ENCODE data around the gene TRAK1. TPM values are rescaled to one million over a fixed set of nuclear protein-coding genes. Genes with fewer than 3 reads are reported as not detected.

TRAK1 gene
- total RNA-seq, 4 donors from 2014 or later, result 37.4 to 89.5 (median 53.0) TPM

DNA sequence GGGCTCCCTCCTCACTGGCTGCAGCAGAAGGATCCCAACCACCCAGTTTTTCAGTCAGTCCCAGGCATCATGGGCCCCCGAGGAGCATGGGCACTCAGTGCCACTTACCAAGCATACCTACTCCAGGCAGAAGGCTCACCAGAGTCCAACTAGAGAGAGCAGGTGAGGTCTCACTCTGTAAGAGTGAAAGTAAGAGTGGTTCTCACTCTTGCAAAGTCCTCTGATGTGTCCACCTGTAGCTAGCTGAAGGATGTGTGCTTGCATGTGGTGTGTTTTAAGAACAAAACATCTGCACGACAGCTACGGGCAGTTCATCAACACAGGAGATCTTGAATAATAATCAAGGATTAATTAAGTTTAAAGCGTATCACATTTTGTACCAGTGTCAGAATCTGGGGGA is 125.1 kb downstream of the TRAK1 start:
- Histone ChIP-seq H3K27me3 (no peaks in the 10 kb centered on the region), H3K9me3 (no peaks in the 10 kb centered on the region), H3K4me3 (no peak overlapping the region), H3K27ac (no peak overlapping the region), H3K36me3 (peaks cover 0 to 85% of the 10 kb centered on the region in 2 donors), H3K4me1 (peaks cover 0 to 19% (median 0%) of the 10 kb centered on the region in 3 donors)
- no peak for ATAC-seq
- 70 to 89% methylated on average over 3 of the region's 4 CpGs for WGBS, 2 donors (ENCODE audit: low coverage in 1 of 2)
- TF ChIP-seq, protein P1, sequence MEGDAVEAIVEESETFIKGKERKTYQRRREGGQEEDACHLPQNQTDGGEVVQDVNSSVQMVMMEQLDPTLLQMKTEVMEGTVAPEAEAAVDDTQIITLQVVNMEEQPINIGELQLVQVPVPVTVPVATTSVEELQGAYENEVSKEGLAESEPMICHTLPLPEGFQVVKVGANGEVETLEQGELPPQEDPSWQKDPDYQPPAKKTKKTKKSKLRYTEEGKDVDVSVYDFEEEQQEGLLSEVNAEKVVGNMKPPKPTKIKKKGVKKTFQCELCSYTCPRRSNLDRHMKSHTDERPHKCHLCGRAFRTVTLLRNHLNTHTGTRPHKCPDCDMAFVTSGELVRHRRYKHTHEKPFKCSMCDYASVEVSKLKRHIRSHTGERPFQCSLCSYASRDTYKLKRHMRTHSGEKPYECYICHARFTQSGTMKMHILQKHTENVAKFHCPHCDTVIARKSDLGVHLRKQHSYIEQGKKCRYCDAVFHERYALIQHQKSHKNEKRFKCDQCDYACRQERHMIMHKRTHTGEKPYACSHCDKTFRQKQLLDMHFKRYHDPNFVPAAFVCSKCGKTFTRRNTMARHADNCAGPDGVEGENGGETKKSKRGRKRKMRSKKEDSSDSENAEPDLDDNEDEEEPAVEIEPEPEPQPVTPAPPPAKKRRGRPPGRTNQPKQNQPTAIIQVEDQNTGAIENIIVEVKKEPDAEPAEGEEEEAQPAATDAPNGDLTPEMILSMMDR (IDR thresholded peaks at IDR 0.05), result no peak
- TF ChIP-seq EP300 (IDR thresholded peaks at IDR 0.05) (no peak), POLR2A (IDR thresholded peaks at IDR 0.05) (no peak), POLR2AphosphoS5 (IDR thresholded peaks at IDR 0.05) (no peak)

DNA sequence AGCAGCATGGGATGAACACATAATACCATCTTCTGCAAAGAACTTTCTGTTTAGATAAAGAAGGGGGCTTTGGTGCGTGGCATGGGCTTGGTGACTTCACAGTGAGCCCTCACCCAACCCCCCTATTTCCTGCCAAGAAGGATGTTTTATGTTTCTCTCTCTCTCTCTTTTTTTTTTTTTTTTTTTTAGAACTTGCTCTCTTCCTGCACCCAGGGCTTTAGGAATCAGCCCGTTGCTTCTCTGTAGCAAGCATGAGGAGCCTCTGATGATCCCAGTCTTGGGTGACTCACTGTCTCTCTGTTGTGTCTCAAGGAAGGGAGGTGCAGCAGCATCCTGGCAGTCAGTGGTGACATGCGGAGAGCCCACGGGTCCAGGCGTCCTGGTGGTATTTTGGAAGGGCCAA is 125.8 kb downstream of the TRAK1 start:
- H3K27me3 ChIP-seq, result no peaks in the 10 kb centered on the region
- peaks cover 0 to 19% (median 0%) of the 10 kb centered on the region in 3 donors for H3K4me1 ChIP-seq
- TF ChIP-seq POLR2AphosphoS5 (IDR thresholded peaks at IDR 0.05) (no peak), POLR2A (IDR thresholded peaks at IDR 0.05) (no peak), EP300 (IDR thresholded peaks at IDR 0.05) (no peak)
- TF ChIP-seq, protein P1 (IDR thresholded peaks at IDR 0.05), result no peak
- WGBS, 2 donors (ENCODE audit: low coverage in 1 of 2), result 66 to 74% methylated on average over 2 to 4 of the region's 5 CpGs
- no peak for ATAC-seq
- no peak overlapping the region for H3K4me3 ChIP-seq
- H3K36me3 ChIP-seq, result peaks cover 0 to 85% of the 10 kb centered on the region in 2 donors
- no peak overlapping the region for H3K27ac ChIP-seq
- H3K9me3 ChIP-seq, result no peaks in the 10 kb centered on the region

DNA sequence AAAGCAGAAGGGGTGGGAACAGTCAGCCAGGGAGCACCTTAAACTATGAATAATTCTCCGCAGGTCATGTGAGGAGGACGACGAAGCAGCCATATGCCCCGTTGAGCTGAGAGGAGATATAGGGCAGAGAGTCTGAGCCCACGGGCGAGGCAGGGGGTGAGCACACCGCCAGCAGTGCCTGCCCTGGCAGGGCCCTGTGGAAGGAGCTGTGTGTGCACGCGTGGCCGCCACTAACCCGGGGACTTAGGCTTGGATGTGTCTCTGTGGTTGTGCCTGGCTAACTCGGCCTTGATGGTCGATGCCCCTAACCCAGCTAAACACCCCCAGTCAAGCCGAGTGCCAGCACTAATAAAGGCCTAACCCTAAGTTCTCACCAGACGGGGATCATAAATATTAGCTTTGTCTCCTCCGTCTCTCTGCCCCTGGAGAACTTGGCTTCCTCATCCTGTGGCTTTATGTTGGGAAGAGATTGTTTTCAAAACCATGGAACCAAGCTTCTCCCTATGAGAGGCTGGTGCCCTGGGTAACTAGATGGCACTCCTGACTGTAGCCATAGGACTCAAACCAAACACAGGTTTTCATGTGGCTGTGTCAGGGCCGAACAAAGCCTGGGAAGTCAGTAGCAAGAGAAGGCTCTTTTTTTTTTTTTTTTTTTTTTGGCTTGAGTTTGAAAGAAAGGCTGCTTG is 129.4 kb downstream of the TRAK1 start:
- H3K27ac ChIP-seq, result no peak overlapping the region
- peaks cover 0 to 87% of the 10 kb centered on the region in 2 donors for H3K36me3 ChIP-seq
- no peak for ATAC-seq

DNA sequence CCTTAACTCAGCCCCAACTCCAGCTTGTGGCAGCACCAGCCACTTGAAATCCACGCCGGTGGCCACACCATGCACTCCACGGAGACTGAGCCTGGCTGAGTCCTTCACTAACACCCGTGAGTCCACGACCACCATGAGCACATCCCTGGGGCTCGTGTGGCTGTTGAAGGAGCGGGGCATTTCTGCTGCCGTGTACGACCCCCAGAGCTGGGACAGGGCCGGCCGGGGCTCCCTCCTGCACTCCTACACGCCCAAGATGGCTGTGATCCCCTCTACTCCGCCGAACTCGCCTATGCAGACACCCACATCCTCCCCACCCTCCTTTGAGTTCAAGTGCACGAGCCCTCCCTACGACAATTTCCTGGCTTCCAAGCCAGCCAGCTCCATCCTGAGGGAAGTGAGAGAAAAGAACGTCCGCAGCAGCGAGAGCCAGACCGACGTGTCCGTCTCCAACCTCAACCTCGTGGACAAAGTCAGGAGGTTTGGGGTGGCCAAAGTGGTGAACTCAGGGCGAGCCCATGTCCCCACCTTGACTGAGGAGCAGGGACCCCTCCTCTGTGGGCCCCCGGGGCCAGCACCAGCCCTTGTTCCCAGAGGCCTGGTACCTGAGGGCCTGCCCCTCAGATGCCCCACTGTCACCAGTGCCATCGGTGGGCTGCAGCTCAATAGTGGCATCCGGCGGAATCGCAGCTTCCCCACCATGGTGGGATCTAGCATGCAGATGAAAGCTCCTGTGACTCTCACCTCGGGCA is 132.0 kb downstream of the TRAK1 start:
- no peak for ATAC-seq
- WGBS, 2 donors (ENCODE audit: low coverage in 1 of 2), result 94 to 100% methylated on average over 1 to 11 of the region's 31 CpGs

More for the DNA sequence above, 129.4 kb downstream of the TRAK1 start:
- Histone ChIP-seq H3K4me1 (peaks cover 0 to 19% (median 0%) of the 10 kb centered on the region in 3 donors), H3K9me3 (no peaks in the 10 kb centered on the region), H3K27me3 (no peaks in the 10 kb centered on the region), H3K4me3 (no peak overlapping the region)
- TF ChIP-seq POLR2AphosphoS5 (IDR thresholded peaks at IDR 0.05) (no peak), EP300 (IDR thresholded peaks at IDR 0.05) (no peak), POLR2A (IDR thresholded peaks at IDR 0.05) (no peak)
- TF ChIP-seq, protein P1 (IDR thresholded peaks at IDR 0.05), result no peak
- WGBS, 2 donors (ENCODE audit: low coverage in 1 of 2), result 50 to 67% methylated on average over 1 to 7 of the region's 17 CpGs

DNA sequence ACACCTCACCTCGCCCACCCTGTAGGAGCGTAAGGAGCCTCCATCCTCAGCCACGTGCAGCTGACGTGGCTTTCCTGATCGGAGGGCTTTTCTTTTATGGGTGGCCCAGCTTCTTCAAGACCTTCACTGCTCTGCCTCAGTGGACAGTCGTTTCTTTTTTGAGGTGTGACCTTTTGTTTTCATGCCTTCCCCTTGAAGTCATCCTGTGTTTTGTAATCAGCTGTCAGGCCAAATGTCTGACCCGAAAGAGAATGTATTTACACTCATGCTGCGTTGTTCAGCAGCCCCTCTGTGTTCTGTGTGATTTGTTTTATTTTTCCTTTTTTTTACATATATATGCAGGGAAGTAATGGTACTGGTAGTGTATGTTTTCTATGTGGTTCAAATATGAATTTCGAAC is 133.0 kb downstream of the TRAK1 start:
- TF ChIP-seq, protein P1 (IDR thresholded peaks at IDR 0.05), result no peak
- no peak for TF ChIP-seq POLR2A (IDR thresholded peaks at IDR 0.05)
- TF ChIP-seq EP300 (IDR thresholded peaks at IDR 0.05), result no peak
- no peak for TF ChIP-seq POLR2AphosphoS5 (IDR thresholded peaks at IDR 0.05)
- peak overlapping the region in 2 of 4 donors; percentile 43 to 59 for H3K27ac ChIP-seq
- no peaks in the 10 kb centered on the region for H3K27me3 ChIP-seq
- peaks cover 0 to 55% of the 10 kb centered on the region in 2 donors for H3K36me3 ChIP-seq
- H3K4me1 ChIP-seq, result peaks cover 0 to 16% (median 0%) of the 10 kb centered on the region in 3 donors
- H3K9me3 ChIP-seq, result no peaks in the 10 kb centered on the region
- 77 to 93% methylated on average over 5 to 9 of the region's 9 CpGs for WGBS, 2 donors (ENCODE audit: low coverage in 1 of 2)
- H3K4me3 ChIP-seq, result no peak overlapping the region
- no peak for ATAC-seq

More for the DNA sequence above, 132.0 kb downstream of the TRAK1 start:
- no peak for TF ChIP-seq POLR2AphosphoS5 (IDR thresholded peaks at IDR 0.05)
- TF ChIP-seq POLR2A (IDR thresholded peaks at IDR 0.05), result no peak
- TF ChIP-seq EP300 (IDR thresholded peaks at IDR 0.05), result no peak
- Histone ChIP-seq H3K36me3 (peaks cover 0 to 66% of the 10 kb centered on the region in 2 donors), H3K4me1 (peaks cover 0 to 16% (median 0%) of the 10 kb centered on the region in 3 donors), H3K4me3 (no peak overlapping the region), H3K27ac (peak overlapping the region in 2 of 4 donors; percentile 43 to 59), H3K27me3 (no peaks in the 10 kb centered on the region), H3K9me3 (no peaks in the 10 kb centered on the region)
